GM18519 (cell line): ENCODE data around the gene MST1.

Experiments used
- ATAC-seq: cut with Tn5 transposase; IDR thresholded peaks from one replicate; pipeline ENCODE4 v1.9.1; 2021; ENCODE audit warnings: mild to moderate bottlenecking, moderate library complexity; ENCODE audit not compliant: unreplicated experiment, low FRiP score

Gene MST1

DNA sequence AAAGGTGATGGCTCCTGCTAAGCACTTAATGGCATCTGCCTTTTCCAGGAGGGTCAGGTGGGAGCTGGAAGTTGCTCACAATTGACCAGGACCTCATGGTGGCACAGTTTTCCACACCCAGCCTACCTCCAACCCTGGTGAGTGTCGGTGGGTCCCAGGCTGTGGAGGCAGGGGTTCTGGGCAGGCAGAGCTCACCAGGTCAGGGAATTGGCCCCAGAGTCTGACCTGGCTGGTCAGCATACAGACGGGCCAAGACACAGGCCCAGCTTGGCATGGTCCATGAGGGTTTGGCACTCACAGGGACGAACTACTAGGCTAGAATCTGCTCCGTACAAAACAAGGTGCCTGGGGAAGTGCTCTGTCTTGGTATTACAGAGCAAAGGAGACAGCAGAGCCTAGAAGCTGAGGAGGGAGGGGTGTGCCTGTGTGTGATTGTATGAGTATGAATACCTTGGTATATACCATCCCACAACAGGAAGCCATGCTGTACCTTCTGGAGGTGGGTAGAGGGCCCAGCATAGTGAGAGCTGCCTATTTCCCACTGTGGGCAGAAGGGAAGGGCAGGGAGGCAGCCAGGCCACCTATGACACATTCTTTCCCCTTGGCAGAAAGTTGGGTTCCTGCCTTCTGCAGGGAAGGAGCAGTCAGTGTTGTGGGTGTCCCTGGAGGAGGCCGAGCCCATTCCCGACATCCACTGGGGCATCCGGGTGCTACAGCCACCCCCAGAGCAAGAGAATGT lies 8.6 kb downstream of the MST1 start:
- no peak for ATAC-seq

DNA sequence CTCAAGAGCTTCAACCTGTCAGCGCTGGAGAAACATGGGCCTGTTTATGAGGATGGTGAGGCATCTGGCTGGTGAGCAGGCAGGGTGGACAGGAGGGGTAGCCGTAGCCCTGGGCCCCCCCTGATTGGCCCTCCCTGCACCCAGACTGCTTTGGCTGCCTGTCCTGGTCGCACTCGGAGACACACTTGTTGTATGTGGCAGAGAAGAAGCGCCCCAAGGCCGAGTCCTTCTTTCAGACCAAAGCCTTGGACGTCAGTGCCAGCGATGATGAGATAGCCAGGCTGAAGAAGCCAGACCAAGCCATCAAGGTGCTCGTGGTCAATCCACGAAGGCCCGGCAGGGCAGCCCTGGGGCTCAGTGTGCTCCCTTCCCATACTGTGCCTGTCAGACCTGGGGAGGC lies 13.4 kb downstream of the MST1 start:
- no peak for ATAC-seq

DNA sequence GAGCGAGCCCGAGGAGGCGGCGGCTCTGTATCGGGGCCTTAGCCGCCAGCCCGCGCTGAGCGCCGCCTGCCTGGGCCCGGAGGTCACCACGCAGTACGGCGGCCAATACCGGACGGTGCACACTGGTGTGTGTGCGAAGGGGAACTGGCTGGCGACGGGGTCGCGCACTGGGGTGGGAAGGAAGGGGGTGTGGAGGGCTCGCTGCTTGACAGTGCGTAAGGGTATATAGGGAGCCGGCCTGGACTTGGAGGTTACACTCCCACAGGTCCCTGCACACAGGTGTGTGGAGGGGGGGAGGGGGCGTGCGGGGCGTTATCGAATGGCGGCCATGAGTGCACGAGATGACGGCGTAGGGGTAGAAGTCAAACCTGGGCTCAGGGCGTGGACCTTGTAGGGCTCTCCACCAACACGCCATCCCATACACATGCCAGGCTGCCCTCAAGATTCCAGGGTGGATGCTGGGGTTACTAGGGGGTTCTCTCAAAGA lies 14.7 kb downstream of the MST1 start:
- peak; percentile 22 for ATAC-seq

DNA sequence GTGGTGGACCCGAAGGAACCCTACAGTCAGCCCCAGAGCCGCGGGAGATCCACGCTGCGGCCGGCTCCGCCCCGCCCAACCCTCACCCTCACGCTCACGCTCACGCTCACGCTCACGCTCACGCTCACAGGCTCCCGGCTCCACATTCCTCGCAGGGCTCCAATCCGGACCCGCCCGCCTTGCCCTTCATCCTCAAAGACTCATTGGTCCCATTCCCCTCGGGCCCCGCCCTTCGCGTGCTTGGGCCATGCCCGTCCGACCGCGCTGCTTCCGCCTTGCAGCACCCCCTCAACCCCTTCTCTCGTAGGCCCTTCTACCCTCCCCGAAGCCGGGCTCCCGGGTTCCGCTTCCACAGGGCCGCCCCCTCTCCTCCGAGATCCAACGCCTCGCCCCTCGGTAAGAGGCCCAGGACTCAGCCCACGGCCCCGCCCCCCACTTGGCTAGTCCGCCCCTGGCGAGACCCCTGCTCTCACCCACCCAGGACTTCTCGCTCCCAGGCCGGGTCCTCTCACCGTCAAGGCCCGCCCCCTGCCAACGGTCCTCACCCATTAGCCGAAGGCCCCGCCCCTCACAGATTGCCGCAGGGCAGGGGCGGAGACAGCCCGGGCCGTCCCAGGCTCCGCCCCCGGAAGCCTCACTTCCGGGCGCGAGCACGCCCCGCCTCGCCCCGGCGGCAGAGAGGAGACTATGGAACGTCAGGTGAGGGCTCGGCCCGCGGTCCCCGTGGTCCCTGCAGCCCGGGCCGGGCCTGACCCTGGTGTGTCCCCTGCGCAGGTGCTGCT lies 15.4 kb downstream of the MST1 start, which contains the start of gene APEH:
Gene APEH, plus strand, starts transcription at position 637 of the 782 bp plus-strand sequence. Its CDS starts 51 bp downstream, at position 688.
- peak; percentile 58 for ATAC-seq

DNA sequence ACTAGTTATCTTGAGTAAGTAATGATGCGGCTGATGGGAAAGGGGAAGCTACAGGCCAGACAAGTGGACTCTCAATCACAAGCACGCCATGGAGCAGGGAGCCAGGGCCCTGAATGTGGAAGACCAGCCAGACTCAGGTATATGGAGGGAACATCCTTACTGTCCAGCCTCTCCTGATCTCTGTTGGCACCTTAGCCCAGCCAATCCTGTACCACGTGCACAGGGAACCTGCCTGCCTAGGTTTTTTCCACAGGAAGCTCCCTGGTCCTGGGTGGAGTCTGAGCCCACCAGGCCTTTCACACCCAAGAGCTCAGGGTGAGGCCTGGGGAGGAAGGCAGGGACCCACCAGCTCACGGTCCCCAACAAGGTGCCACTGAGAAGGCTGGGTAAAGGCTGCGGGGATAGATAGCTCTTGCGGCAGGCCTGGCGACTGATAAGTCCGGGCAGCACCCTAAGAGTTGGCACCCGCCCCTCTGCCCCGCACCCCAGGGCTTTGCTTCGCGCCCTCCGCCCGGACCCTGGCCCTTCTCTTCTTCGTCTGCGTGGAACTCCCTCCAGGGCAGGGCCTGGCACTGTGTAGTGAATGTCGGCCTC lies 16.1 kb downstream of the MST1 start:
- ATAC-seq: no peak

DNA sequence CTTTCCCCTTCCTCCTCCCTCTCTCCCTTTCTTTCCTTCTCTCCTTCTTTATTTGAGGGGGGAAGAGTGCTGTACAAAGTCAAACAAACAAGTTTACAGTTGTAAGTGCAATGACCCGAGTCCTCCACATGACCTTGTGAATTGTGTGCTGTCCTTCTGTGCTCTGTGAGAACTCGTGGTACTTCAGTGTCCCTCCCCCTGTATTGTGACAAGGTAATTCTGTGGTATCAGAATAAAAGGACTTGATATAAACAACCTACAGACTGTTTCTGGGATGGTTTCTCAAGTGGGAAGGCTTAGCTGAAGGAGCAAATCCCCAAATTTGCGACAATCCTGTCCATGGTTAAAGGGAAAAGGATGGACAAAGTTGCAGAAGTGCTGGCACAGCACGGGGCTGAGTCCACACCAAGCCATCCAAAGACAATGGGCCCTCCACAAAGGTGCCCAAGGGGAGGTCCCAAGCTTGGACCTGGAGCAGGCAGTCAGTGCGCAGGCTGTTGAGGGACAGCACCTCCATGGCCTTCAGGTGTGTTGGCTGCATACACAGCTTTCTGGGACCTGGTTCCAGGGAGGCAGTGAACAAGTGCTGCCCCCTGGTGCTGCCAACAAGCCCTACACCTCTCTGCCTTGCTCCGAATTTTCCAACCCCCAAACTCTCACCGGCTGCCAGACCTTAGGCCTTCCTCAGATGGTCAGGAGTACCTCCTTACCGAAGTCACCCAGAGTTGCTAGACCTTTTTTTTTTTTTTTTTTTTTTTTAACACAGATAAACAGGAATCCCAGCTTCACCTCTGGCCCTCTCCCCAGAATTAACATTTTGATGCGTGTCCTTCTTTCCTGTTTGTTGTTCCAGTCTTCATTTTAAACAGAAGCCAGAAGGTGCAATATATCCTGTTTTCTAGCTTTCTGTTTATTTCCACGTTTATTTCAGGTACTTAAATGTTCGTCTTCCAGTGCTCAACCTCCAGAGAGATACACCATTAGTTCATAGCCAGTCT lies 17.7 kb downstream of the MST1 start:
- ATAC-seq: no peak

DNA sequence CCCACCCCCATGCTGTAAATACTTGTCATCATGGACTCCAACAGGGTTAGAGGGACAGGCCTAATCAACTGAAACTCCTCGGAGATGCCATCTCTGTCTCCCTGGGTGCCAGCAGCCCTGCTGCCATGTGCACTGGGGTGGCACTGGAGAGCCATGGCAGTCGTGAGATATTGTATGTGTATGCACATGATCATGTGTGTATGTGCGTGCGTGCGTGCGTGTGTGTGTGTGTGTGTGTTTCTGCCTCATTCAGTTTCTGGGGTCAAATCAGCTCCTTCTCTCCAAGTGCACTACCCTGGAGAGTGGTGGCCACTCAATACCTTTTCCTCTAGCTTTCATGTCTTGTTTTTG lies 18.4 kb downstream of the MST1 start:
- ATAC-seq: no peak

DNA sequence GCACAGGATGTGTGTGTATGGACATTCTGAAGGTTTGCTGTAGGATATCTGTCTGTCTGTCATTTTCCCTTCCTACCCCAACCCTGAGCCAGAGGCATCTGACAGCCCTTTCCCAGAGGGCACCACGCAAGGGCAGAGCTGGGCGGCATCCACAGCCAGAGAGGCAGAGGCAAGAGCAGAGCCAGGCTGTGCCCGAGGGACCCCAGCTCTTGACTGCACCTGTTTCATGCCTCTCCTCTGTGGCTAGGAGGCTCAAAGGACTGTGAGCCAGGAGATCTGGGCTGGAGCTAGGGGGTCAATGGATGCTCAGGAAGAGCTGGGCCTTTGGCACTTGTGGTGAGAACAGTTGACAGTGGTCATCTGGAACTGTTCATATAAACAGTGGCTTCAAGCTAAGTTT lies 19.9 kb downstream of the MST1 start:
- ATAC-seq: no peak

DNA sequence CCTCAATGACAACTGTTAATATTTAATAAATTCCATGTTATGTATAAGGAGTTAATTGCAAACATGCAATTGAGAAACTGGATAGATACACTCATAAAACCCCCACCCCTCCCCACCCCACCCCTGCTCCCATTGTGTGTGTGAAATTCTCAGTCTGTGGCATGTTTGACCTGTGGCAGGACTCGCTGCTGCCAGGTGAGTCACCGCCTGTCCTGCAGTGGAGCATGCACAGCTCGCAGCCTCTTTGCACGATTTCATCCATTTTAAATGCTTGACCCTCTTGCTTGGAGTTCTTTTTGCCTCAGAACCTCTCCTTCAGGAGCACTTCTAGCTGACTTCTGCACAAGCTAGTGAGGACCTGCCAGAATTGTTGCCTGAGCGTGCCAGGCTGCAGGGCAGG lies 20.4 kb downstream of the MST1 start:
- ATAC-seq: no peak

DNA sequence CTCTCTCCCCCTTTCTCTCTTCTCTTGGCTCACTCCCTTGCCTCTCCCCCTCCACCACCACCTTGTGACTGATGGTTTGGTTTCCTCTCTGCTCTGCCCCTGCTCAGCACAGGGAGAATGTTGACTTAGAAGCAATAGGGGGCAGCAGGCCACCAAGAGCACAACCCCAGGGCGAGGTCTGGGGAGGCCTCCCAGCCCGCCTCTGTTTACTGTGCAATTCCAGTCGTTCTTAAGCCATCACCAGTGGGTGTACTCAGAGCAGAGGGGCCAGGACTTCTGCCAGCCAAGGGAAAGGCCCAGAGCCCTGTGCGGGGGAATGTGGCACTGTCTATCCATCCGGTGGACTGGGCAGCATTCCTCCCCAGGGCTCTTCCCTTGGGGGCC lies 20.9 kb downstream of the MST1 start:
- ATAC-seq: no peak

DNA sequence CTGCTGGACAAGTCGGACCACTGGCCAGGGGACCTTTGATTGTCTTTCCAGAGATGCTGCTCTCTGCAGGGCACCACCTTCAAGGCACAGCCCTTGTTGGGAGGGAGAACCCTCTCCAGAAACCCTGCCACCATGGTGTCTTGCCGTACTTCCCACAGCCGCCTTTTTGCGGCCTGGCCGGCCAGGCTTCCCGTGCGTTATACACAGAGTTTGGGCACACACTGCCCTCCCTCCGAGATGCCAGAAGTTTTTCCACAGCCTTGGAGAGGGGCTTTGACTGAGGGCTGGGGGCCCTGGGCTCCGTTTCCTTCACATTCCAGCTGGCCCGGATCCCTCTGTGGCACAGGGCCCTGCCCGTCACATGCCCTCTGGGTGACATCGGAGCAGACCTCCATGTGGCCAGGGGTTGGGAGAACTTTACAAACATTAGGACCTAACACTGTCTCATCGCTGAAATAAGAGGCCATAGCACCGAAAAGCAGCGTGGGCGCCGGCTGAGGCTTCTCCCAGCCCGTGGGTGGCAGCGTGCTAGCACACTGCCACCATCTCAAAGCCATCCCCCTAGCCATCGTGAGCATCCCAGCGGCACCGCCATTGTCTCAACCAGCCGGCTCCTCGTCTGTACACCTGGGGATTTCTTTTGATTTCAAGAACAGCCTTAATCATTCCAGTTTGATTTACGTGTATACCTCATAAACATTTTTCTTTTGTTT lies 21.4 kb downstream of the MST1 start:
- ATAC-seq: no peak

DNA sequence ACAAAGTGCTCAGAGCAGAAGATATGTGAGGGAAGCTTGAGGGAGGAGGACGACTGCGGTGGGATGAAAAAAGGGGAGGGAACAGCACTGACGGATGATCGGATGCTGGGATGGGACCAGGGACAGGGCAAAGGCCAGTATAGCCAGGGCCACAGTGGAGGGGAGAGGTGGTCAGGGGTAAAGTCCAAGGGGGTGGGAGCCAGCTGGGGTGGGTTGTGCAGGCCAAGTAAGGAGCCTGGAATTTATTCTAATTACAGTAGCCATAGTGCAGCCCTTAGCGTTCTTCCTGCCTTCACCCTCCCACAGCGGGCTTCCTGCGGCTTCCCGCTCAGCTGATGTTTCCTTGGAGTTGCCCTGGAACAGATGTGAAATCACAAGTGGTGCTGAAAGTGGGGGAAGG lies 22.7 kb downstream of the MST1 start:
- no peak for ATAC-seq

DNA sequence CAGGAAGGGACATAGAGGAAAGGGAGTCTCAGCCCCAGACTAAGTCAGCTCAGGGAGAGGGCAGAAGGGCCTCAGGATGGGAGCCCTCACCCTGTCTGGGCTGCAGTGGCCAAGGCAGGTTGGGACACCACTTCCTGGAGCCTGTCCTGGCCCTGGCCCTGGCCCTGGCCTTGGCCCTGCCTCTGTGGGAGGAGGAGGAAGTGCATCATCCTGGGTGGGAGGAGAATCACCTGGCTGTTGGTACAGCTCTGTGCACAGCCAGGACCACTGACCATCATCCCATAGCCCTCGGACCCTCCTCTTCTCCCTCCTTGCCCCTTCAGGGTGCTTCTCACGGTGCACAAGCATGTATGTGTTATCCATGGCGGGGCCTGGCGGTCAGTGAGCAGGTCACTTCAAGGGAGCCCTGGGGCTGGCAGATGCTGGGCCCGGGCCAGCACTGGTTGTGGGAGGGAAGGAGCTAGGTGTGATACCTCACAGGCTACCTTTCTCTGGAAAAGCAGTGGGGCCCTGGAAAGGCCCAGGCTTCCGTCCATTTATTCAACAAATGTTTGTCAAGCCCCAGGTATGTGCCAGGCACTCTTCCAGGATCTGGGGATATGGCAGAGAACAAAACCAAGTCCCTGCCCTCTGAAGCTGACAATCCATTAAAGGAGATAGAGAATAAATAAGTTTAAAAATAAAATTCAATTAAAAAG lies 23.3 kb downstream of the MST1 start:
- ATAC-seq: no peak

DNA sequence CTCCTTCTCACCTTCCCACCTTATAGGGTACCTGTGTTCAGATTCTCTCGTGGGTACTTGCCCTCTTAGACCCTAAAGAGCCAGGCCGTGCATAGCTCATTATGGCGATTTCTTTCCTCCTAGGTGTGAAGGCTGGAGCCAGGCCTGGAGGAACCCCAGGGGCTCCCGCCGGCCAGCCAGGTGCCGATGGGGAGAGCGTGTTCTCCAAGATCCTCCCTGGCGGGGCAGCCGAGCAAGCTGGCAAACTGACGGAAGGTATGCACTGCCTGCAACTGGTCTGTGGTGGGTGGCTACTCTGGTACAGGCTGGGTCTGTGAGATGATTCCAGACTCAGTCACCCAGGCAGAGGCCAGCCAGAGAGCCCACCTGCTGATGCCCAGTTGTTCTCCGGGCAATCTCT lies 25.0 kb downstream of the MST1 start:
- ATAC-seq: no peak

DNA sequence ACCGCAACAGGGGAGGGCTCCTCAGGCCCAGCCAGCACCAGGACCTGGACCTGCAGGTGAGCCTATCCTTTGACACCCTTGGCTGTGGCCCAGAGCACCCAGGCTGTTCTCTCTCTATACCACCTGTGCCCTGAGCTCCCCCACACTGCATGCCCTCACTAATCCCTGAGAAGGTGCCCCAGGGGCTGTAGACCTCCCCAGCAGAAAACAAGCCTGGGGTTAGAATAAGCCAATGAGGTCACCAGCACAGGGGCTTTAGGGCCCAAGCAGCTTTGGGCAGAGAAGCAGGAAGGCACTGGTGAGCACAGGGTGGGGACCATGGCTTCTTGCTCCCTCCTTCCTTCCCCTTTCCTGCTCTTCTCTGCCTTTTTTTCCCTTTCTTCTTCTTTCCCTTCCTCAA lies 25.4 kb downstream of the MST1 start:
- ATAC-seq: no peak

DNA sequence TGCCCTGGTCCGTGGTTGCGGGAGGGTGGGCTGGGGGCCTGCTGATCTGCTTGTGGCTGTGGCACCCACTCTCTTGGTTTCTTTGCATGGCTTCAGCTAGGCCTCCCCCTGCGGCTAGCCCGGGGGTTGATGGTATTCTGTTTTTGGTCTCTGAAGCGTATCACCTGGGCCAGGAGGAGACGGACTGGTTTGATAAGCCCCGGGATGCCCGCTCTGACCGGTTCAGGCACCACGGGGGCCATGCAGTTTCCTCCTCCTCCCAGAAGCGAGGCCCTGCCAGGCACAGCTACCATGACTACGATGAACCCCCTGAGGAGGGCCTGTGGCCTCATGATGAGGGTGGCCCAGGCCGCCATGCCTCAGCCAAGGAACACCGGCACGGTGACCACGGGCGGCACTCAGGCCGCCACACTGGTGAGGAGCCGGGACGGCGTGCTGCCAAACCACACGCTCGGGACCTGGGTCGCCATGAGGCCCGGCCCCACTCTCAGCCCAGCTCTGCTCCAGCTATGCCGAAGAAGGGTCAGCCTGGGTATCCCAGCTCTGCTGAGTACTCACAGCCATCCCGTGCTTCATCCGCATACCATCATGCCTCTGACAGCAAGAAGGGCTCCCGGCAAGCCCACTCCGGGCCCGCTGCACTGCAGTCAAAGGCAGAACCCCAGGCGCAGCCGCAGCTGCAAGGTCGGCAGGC lies 26.4 kb downstream of the MST1 start:
- no peak for ATAC-seq

DNA sequence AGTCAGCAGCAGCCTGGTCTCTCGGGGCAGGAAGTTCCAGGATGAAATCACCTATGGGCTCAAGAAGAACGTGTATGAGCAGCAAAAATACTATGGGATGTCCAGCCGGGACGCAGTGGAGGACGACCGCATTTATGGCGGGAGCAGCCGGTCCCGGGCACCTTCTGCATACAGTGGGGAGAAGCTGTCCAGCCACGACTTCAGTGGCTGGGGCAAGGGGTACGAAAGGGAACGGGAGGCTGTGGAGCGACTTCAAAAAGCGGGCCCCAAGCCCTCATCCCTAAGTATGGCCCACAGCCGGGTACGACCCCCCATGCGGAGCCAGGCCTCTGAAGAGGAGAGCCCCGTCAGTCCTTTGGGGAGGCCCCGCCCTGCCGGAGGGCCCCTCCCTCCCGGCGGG lies 27.3 kb downstream of the MST1 start:
- ATAC-seq: no peak

DNA sequence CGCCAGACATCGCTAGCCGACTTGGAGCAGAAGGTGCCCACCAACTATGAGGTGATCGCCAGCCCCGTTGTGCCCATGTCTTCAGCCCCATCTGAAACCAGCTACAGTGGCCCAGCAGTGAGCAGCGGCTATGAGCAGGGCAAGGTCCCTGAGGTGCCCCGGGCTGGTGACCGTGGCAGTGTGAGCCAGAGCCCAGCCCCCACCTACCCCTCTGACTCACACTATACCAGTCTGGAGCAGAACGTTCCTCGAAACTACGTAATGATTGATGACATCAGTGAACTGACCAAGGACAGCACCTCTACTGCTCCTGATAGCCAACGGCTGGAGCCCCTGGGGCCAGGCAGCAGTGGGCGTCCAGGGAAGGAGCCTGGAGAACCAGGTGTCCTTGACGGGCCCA lies 28.0 kb downstream of the MST1 start:
- no peak for ATAC-seq

DNA sequence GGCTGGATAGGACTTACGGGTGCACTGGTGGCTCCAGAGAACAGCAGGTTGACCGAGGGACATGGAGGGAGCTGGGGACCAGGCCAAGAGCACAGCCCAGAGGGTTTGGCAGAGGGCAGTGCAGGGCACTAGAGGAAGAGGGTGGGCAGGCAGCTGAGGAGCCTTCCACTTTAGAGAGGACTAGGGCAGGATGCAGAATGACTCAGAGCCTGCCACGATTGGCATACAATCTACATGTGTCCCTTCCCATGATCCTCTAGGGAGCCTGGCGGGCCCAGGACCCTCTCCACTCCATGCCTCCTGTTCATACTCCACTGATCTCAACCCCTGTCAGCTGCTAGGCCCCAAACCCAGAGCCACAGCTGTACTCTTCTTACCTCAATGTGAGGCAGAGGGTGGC lies 29.5 kb downstream of the MST1 start:
- no peak for ATAC-seq
